NCI-H748 (cell line): ENCODE measurements around the gene SPACA4.

Source experiments
- DNase-seq: peaks from one replicate; lab custom pipeline; 2025; ENCODE audit not compliant: unreplicated experiment; lab: John Stamatoyannopoulos, UW

Gene SPACA4

DNA sequence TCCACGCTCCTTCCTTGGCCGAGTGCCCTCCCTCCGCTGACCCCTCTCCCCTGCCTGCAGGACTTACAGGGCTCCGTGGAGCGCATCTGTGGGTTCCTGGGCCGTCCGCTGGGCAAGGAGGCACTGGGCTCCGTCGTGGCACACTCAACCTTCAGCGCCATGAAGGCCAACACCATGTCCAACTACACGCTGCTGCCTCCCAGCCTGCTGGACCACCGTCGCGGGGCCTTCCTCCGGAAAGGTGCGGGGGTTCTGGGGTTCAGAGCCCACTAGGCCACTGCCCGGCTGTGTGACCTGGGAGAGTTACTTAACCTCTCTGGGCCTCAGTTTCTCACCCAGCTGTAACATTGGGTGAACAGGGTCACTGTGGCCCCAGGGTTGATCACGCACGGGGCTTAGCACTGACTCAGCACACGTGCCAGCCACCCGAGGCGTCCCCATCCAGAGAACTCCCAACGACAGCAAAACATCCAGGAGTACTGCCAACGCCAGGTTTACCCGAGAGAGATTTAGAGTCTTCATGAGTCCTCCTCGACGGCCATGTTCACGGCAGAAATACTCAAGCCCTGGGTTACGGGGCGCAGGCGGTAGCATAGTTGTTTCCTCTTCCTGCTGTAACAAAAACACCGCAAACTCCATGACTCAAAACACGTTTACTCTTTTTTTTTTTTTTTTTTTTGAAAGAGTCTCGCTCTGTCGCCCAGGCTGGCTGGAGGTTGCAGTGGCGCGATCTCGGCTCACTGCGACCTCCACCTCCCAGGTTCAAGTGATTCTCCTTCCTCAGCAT is 9.7 kb upstream of the SPACA4 start:
- DNase-seq: no peak

DNA sequence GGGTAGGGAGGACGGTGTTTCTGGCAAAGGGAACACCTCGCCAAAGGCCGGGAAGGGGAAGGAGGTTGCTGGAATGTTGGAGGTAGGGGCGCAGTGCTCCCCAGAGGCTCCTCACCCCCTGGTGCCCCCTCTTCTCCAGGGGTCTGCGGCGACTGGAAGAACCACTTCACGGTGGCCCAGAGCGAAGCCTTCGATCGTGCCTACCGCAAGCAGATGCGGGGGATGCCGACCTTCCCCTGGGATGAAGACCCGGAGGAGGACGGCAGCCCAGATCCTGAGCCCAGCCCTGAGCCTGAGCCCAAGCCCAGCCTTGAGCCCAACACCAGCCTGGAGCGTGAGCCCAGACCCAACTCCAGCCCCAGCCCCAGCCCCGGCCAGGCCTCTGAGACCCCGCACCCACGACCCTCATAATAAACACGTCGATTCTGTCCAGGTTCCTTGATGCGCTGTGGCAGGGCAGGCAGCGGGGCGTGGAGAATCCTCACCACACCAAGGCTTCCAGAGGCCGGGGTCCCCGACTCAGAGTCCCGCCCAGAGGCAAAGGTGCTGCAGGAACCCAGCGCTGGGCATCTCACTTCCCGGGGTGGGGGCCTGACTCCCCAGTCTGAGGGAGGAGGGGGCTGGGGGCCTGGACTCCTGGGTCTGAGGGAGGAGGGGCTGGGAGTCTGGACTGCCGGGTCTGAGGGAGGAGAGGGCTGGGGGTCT is 7.4 kb upstream of the SPACA4 start:
- DNase-seq: no peak

DNA sequence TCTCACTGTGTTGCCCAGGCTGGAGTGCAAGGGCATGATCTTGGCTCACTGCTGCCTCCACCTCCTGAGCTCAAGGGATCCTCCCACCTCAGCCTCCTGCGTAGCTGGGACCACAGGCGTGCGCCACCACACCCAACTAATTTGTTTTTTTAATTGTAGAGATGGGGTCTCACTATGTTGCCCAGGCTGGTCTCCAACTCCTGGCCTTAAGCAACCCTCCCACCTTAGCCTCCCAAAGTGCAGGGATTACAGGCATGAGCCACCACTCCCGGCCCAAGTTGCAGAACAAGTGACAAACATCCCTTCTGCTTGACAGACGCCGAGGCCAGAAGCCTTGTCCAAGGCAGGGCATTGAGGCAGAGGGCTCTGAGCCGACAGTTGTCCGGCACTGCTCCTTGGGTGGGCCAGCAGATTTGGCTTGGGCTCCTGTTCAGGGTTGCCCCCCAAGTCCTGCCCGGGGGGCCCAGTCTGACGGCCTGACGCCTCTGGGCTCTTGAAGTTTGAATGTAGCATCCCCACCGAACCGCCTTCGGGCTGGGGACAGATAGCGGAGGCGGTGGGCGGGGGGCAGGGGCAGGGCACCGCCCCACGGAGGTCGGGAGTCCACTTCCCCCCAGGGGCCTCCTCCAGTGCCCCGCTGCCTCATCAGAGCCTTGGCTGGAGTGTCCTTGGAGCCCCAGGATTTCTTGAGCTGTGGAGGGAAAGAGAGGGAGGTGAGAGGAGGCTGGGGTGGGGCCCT is 5.7 kb upstream of the SPACA4 start:
- no peak for DNase-seq

DNA sequence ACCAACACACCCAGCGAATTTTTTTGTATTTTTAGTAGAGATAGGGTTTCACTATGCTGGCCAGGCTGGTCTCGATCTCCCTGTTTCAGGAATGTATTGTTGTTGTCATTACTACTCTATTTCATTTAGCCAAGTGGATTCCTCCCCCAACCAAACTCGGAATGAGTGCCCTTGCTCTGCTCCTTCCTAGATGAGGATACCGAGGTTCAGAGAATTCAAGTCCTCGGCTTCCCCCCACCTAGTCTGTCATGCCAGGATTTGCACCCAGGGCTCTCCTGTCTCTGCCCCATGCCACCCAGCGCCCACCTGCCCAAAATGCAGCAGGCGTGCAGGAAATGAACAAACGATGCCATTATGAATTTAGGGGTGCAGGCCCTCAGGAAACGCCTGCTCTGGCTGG is 3.5 kb upstream of the SPACA4 start:
- no peak for DNase-seq

DNA sequence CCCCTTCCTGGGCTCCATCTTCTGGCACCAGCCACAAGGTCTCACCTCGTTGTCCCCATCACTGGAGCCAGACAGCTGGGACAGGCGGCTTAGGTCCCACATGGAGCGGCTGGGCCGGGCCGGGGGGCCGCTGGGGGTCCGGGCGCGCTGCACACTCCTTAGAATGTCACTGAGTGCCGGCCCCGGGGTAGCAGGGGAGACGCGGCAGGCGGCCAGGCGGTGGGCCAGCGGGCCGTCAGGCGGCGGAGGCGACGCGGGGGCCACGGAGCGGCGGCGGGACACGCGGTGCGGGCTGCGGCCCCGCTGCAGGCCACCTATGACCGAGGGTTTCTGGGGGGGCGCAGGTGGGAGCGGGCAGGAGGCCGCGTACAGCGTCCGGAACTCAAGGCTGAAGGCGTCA is 3.1 kb upstream of the SPACA4 start:
- no peak for DNase-seq

DNA sequence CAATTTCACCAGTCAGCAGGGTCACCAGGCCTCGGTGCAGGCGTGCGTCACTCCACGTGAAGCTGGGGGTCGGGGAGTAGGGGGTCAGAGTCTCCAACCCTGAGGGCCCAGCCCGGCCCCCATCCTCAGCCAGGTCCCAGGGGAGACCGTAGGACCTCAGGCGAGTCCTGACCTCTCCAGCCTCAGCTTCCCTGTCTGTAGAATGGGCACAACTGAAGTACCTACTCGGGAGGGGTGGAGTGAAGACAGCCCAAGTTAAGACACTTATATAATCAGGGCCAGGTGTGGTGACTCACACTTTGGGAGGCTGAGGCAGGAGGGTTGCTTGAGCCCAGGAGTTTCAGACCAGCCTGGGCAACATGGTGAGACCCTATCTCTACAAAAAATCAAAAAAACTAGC is 2.7 kb upstream of the SPACA4 start:
- no peak for DNase-seq

DNA sequence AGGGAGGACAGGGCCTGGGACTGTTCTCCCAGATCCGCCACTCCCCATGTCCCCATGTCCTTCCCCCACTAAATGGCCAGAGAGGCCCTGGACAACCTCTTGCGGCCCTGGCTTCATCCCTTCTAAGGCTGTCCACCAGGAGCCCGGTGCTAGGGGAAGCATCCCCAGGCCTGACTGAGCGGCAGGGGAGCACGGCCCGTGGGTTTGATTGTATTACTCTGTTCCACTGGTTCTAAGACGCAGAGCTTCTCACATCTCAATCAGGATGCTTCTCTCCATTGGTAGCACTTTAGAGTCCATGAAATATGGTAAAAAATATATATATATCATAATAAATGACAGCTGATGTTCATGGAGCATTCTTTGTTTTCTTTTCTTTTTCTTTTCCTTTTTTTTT is 815 bp downstream of the SPACA4 start:
- no peak for DNase-seq

DNA sequence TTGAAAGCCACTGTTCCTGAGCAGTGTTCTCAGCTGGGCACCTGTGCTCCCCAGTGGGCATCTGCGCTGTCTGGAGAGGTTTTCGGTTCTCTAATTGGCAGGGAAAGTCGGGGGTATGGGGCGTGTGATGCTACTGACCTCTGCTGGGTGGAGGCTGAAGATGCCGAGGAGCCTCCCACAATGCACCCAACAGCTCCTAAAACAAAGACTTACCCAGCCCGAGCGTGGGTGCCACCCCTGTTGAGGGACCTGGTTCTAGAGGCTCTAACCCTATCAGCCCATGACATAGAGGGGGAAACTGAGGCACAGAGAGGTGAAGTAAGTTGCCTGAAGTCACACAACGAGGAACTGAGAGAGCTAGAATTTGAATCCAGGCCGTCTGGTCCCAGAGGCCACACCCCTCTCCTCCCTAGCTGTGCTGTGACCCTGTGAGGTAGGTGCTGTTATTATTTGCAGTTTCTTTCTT is 2.3 kb downstream of the SPACA4 start:
- peak; percentile 80 for DNase-seq

DNA sequence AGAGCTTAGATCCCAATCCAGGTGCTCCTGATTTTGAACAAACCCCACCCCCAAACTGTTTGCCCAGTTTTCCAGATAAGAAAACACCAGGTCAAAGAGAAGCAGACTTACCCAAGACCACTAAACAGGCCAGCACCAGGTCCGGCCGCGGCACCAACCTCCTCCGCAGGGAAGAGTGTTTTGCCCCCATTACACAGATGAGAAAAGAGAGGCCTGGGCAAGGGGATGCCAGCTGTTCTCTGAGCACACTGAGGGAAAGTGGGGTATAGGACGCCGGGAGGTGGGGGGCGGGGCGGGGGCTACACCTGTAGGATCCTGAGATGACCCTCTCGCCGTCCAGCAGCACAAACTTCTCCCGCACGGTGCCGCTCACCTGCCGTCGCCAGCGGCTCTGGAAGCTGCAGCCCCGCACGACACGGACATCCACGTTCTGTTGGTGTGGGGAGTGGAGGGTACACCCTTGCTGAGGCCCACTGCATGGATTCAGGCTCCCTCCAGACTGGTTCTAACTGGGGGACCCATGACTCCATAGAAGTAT is 3.1 kb downstream of the SPACA4 start:
- no peak for DNase-seq

DNA sequence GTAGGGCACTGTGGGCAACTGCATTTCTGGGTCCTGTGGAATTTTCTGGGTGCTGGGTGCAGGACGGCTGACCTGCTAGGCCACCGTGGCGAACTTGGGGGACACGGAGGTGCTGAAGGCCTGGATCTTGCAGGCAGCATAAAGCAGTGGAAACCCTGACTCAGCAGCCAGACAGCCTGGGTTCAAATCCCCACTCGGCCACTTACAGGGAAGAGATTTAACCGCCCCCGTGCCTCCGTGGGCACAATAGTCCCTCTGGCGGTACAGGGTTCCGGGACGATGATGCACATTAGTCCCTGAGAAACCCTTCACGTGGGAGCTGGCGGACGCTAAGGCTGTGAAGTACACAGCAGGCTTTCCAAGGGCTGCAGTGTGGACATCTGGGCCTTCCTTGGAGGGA is 5.3 kb downstream of the SPACA4 start:
- DNase-seq: no peak

DNA sequence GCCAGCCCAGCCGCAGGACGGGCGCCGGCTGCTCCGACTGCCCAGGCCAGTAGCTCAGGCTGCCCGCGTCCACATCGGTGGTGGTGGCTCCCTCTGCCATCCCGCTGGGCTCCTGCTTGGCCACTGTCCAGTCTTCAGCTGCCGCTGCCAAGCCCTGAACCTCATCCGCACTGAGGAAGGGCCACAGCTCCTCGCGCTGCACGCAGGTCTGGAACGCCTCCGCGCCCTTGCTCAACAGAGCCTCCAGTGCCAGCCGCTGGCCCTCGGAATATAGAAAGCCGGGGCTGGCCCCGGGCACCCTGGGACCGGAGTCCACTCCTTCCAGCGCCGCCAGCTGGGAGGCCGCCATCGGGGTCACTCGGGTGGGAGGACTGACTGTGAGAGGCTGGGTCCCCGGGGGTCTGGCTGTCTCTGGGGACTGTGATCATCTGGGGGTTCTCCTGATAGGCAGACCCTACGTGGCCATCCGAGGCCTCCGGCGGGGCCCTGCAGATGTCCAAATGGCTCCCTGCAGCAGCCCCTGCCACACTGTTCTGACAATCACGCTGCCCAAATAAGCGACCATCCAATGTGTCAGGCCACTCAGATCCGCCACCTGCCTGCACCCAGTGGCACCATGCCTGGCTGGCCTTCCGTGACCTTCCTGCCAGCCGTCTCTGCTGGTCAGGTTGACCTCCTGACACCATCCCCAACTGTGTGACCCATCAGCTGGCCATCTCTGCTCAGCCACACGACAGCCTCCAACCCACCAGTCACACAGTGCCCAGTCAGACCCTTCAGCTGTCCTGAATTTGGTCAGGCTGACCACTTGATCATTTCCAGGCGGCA is 6.7 kb downstream of the SPACA4 start:
- no peak for DNase-seq

DNA sequence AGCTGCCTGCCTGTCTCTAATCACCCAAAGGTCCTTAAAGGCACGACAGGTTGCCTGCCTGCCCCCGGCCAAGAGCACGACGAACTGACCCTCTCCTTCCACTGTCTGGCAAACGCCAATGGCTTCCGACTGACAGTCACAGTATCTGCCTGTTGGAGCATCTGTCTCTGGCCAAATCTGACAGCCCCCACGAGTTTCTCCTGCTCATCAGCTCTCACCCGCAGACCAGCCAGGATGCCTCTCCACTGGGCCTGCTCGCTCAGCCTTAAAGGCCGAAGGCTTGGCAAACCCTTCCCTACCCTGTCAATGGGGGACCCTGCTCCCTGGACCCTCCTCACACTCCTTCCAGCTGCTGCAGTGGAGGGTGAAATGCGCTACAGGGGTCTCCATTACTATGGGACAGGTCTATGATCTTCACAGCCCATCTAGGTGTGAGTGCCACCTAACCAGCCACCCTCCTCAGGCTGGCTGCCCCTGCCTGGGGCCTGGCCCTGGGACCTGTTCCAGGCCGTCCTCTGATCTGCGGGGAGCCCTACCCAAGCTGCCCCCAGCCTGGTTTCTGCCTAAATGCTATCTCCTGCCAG is 7.4 kb downstream of the SPACA4 start:
- DNase-seq: no peak

DNA sequence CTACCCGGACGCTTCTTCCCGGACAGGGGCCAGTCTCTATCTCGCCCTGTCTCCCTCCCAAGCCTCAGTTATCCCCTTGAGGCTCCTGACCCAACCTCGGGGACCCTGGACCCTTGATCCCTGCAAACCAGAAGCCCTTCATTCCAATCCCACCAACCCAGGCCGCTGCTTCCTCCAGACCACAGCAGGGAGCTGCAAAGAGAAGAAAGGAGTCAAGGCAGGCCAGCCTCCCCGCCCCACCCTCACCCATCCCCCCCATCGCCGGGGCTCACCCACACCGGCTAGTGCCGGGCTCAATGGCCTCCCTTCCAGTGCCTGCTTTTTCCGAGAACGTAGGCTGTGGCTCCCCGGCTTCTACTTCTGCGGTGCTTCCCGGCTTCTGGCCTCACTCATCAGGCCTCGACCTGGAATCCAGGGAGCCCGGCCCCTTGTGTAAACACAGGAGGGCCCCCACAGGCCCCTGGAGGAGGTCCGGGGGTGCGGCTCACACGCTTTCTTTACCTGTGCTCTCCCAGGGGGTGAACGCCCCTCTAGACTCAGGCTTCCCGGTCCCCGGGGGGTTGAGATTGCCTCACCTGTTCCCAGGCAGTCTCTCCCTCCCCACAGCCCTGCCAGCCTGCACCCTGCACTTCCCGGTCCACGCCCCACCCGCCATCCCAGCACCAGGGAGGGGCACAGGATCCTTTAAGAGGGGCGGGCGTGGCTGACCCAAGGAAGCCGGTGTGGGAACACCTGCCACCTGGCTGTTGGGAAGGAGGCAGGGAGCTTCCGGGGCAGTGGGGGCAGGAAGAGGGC is 8.1 kb downstream of the SPACA4 start, which contains the start of gene FAM83E:
Gene FAM83E (minus strand): TSS at position 641 of the 795 bp plus-strand sequence. CDS start 1,704 bp downstream, outside the sequence.
- DNase-seq: peak; percentile 83

DNA sequence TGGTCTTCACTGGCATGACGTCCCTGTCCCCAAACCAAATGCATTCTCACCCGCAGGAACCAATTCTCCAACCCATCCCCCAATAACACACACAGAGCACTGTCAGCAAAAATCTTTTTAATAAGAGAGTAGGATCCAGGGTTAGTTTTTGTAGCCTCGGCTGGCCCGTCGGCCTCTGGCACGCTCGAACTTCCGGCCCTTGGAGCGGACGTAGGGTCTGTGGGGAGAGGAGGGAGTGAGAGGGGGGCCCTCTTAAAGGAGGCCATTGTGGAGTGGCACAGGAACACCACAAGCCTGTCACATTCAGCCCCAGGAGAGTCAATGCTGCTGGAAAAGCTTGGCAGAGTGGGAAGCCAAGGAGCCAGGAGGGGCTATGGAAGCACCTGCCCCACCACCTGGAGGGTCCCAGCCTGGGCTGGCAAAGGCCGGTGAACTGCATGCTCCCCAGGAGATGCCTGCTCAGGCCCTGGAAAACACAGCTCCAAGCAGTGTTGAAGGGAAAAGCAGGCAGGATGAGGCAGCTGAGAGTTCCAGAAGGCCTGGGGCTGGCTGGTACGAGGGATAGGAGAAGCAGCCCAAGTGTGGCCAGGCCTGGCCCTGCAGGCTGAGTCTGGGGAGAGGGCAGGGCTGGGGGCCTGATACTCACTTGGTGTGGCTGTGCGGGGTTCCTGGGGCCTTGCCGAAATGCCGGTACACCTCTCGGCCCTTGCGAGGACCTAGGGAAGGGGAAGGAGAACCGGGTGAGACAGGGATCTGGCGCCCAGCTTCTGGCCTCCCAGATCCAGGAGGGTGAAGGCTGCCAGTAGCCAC is 8.9 kb downstream of the SPACA4 start:
- no peak for DNase-seq

DNA sequence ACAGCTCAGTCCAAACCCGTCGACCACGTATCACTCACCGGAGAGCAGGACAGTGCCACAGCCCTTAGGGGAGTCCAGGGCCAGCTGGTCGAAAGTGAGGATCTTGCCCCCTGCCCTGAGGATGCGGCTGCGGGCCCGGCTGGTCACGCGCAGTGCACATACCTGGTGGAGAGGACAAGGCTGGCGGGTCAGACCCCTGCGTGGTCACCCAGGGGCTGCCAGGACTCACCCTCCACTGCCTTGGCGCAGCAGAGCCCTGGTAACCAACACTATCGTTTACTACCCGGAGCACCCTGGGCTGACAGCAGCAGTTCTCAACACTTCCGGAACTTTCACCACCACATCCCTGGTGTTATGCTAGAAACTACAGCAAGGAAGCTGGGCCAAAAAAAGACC is 9.5 kb downstream of the SPACA4 start:
- DNase-seq: no peak

DNA sequence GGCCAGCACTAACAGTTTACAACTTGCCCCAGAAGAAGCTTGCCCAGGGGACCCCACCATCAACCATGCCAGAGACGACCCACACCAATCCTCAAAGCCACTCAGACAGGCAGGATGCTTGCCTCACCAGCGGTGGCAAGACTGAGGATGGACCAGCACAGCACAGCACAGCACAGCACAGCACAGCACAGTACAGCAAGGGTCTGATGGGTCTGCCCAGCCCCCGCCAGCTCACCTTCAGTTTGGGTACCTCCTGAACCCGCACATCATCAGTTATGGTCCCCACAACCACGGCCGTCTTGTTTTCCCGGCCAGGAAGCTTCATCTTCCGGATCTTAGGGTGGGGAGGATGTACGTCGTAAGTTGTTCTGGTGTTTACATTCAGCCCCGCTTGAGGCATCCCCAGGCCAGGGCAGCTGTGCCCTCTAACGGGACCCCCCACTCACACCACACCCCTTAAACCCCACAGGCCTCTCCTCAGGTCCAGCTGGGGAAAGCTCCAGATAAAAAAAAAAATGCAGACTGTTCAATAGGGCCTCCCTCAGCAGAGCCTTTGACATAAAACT is 10.0 kb downstream of the SPACA4 start:
- no peak for DNase-seq

DNA sequence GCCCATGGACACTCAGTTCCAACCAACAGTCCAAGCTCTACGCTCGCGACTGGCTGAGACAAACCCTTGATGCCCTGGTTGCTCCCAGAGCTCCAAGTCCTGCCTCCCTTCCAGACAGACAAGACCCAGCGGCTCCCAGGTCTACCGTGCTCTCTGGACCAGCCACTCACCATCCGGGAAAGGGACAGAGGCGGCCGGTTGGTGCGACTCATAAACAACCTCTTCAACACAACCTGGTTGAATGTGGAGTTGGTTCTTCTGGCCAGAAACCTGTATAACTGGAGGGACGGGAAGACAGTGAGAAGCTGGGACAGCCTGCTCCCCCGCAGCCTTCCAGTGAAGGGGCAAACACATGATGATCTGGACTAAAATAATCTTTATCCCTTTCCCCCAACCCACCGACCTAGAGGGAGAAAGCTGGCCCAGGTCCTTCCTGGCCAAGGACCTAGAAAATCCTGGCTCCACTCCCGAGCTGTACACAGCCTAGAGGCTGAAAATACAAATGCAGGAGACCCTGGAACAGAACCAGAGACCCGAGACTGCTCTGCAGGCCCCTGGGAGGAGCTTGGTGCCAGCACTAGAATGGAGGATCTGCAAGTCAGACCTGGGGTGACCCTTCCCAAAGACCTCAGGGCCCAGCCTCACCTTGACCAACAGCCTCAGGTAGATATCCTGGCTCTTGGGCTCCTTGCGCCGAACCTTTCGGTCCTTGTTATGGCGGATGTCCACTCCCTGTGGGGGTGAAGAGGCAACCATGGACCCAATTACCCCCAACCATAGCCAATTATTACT is 10.8 kb downstream of the SPACA4 start:
- no peak for DNase-seq
